OCI-LY1 (cell line): ENCODE measurements around the gene PAK5.

Experiments
- H2AFZ ChIP-seq: fragments of 200-600 bp; sonication (generic), shearing (Covaris generic); 2 replicates; pipeline ENCODE4 v1.6.0; 2014; ENCODE audit warnings: antibody characterized with exemption, mild to moderate bottlenecking, low read length
- H3F3A ChIP-seq: fragments of 200-600 bp; sonication (generic), shearing (Covaris generic); 2 replicates; pipeline ENCODE4 v1.6.0; 2014; ENCODE audit warnings: mild to moderate bottlenecking, antibody characterized with exemption, low read length, moderate library complexity; ENCODE audit not compliant: insufficient read depth
- H3K27ac ChIP-seq: fragments of 200-600 bp; sonication (generic); 2 replicates; pipeline ENCODE4 v1.5.1; 2014; ENCODE audit warnings: low read length, mixed run types, mild to moderate bottlenecking, low read depth; ENCODE audit not compliant: poor library complexity, severe bottlenecking
- H3K27me3 ChIP-seq: fragments of 200-600 bp; sonication (generic); 2 replicates; pipeline ENCODE4 v1.6.0; 2014; ENCODE audit warnings: antibody characterized with exemption, mild to moderate bottlenecking, low read length, moderate library complexity; ENCODE audit not compliant: insufficient read depth
- H3K36me3 ChIP-seq: fragments of 200-600 bp; sonication (generic); 2 replicates; pipeline ENCODE4 v1.6.1; 2014; ENCODE audit warnings: mild to moderate bottlenecking, antibody characterized with exemption, low read length, moderate library complexity, mixed read lengths; ENCODE audit not compliant: insufficient read depth
- H3K4me1 ChIP-seq: fragments of 200-600 bp; sonication (generic); 2 replicates; pipeline ENCODE4 v1.5.1; 2014; ENCODE audit warnings: mild to moderate bottlenecking, low read length, moderate library complexity; ENCODE audit not compliant: insufficient read depth, severe bottlenecking
- H3K4me2 ChIP-seq: fragments of 200-600 bp; sonication (generic), shearing (Covaris generic); 2 replicates; pipeline ENCODE4 v1.6.1; 2014; ENCODE audit warnings: low read length
- H3K4me3 ChIP-seq: fragments of 200-600 bp; sonication (generic); 2 replicates; pipeline ENCODE4 v1.5.1; 2014; ENCODE audit warnings: low read length, low read depth, mild to moderate bottlenecking, mixed read lengths; ENCODE audit not compliant: poor library complexity, severe bottlenecking
- H3K79me2 ChIP-seq: fragments of 200-600 bp; shearing (Covaris generic); 2 replicates; pipeline ENCODE4 v1.6.1; 2016; ENCODE audit warnings: mixed run types, low read length, mixed read lengths; ENCODE audit not compliant: insufficient read depth
- H3K9ac ChIP-seq: fragments of 200-600 bp; sonication (generic), shearing (Covaris generic); 2 replicates; pipeline ENCODE4 v1.6.1; 2014; ENCODE audit warnings: mild to moderate bottlenecking, low read length, mixed read lengths
- H3K9me2 ChIP-seq: fragments of 200-600 bp; sonication (generic), shearing (Covaris generic); 2 replicates; pipeline ENCODE4 v1.6.1; 2014; ENCODE audit warnings: low read depth, mild to moderate bottlenecking, low read length, mixed read lengths
- H3K9me3 ChIP-seq: fragments of 200-600 bp; shearing (Covaris generic); 2 replicates; pipeline ENCODE4 v1.6.1; 2014; ENCODE audit warnings: low read length, mixed read lengths
- H4K20me1 ChIP-seq: fragments of 200-600 bp; sonication (generic), shearing (Covaris generic); 2 replicates; pipeline ENCODE4 v1.6.0; 2016; ENCODE audit warnings: mild to moderate bottlenecking, low read length; ENCODE audit not compliant: insufficient read depth
- CTCF ChIP-seq: fragments of 200-600 bp; sonication (generic), shearing (Covaris generic); IDR thresholded peaks from 2 replicates; pipeline ENCODE4 v1.5.1; 2017; ENCODE audit warnings: mild to moderate bottlenecking, antibody characterized with exemption, low read length, moderate library complexity, mixed read lengths
- EZH2 ChIP-seq: fragments of 200-600 bp; sonication (generic), shearing (Covaris generic); IDR thresholded peaks from 2 replicates; pipeline ENCODE4 v1.8.0; 2017; ENCODE audit warnings: borderline replicate concordance, mixed run types, mild to moderate bottlenecking, antibody characterized with exemption, low read length, moderate library complexity, mixed read lengths

Gene PAK5

GRCh38 chr20:9574181-9574580, 264.7 kb downstream of the PAK5 start:
- H3K27ac ChIP-seq: no peak overlapping the region
- H3K36me3 ChIP-seq: no peaks in the 10 kb centered on the region
- H3K27me3 ChIP-seq: no peaks in the 10 kb centered on the region
- H3F3A ChIP-seq: no peaks in the 10 kb centered on the region
- no peak overlapping the region for H2AFZ ChIP-seq
- H3K4me2 ChIP-seq: no peak overlapping the region
- H3K9me3 ChIP-seq: no peaks in the 10 kb centered on the region
- H3K4me1 ChIP-seq: no peaks in the 10 kb centered on the region
- no peak overlapping the region for H3K4me3 ChIP-seq
- no peak overlapping the region for H3K9ac ChIP-seq
- H3K79me2 ChIP-seq: no peaks in the 10 kb centered on the region
- H3K9me2 ChIP-seq: no peaks in the 10 kb centered on the region
- TF ChIP-seq CTCF (no peak), EZH2 (no peak)
- H4K20me1 ChIP-seq: no peaks in the 10 kb centered on the region

- Histone ChIP-seq H3K4me1 (no peaks in the 10 kb centered on the region), H3K9me2 (no peaks in the 10 kb centered on the region), H3K9ac (no peak overlapping the region), H3K4me3 (no peak overlapping the region), H3K27ac (no peak overlapping the region), H2AFZ (no peak overlapping the region), H3K9me3 (no peaks in the 10 kb centered on the region), H3K27me3 (no peaks in the 10 kb centered on the region), H3F3A (no peaks in the 10 kb centered on the region), H3K4me2 (no peak overlapping the region), H3K36me3 (no peaks in the 10 kb centered on the region), H4K20me1 (no peaks in the 10 kb centered on the region), H3K79me2 (no peaks in the 10 kb centered on the region)
- TF ChIP-seq EZH2: no peak
- TF ChIP-seq CTCF: no peak
These were observed 265.3 kb downstream of the PAK5 start for GRCh38 chr20:9573335-9574151.

GRCh38 chr20:9572670-9573069, 266.2 kb downstream of the PAK5 start:
- Histone ChIP-seq H4K20me1 (no peaks in the 10 kb centered on the region), H3K27ac (no peak overlapping the region), H3K9me3 (no peaks in the 10 kb centered on the region), H2AFZ (no peak overlapping the region), H3K9ac (no peak overlapping the region), H3K4me1 (no peaks in the 10 kb centered on the region), H3K36me3 (no peaks in the 10 kb centered on the region), H3F3A (no peaks in the 10 kb centered on the region), H3K4me3 (no peak overlapping the region), H3K9me2 (no peaks in the 10 kb centered on the region), H3K4me2 (no peak overlapping the region), H3K27me3 (no peaks in the 10 kb centered on the region), H3K79me2 (no peaks in the 10 kb centered on the region)
- no peak for TF ChIP-seq EZH2
- TF ChIP-seq CTCF: no peak
